ENCODE results near the gene CERCAM.

The CERCAM gene

GRCh38 chr9:128485414-128485855, 64.8 kb downstream of the CERCAM start:
- Histone ChIP-seq H3K4me3 (ENCODE audit: insufficient read depth, low read length, poor library complexity, severe bottlenecking) (no peak overlapping the region), H3K9me3 (ENCODE audit: insufficient read depth, low read length) (no peaks in the 10 kb centered on the region), H3K9me2 (replicated peaks; ENCODE audit: insufficient read depth, low read length) (no peaks in the 10 kb centered on the region), H3K27ac (ENCODE audit: low read depth, low read length) (no peak overlapping the region), H3K9ac (ENCODE audit: low read length) (no peak overlapping the region), H3K79me2 (ENCODE audit: insufficient read depth, low read length) (no peaks in the 10 kb centered on the region), H3K27me3 (ENCODE audit: low read length) (no peaks in the 10 kb centered on the region), H3K36me3 (ENCODE audit: low read length) (peaks cover 19% of the 10 kb centered on the region; the same call in 1 of the 2 replicates), H2AFZ (ENCODE audit: low read depth, low read length, severe bottlenecking) (no peak overlapping the region), H4K20me1 (ENCODE audit: low read depth, low read length) (no peaks in the 10 kb centered on the region), H3F3A (ENCODE audit: insufficient read depth) (no peaks in the 10 kb centered on the region), H3K4me2 (ENCODE audit: low read depth, low read length, poor library complexity, severe bottlenecking) (no peak overlapping the region)
- TF ChIP-seq EZH2phosphoT487 (conservative IDR thresholded peaks at IDR 0.05; ENCODE audit: low read length) (no peak), CTCF (IDR thresholded peaks at IDR 0.05; ENCODE audit: insufficient read depth, low read length, poor library complexity, severe bottlenecking) (no peak)

DNA sequence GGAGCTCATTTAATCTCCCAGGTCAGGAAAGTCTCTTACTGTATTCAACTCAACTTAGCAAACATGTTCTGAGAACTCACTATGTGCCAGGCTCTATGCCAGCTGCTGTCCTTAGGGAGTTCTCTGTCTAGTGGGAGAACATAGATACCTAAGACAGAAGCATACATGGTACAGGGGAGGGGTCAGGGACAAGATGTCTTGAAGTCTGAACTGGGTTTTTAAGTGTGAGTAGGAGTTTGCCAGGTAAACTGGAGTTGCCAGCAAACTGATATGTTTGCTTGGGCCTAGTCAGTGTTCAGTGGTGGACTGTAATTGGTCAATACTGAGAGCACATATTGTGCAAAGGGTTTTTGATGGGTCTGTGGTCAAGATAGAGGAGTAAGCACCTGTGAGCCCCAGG, 65.5 kb downstream of the CERCAM start:
- TF ChIP-seq EZH2phosphoT487 (conservative IDR thresholded peaks at IDR 0.05; ENCODE audit: low read length) (no peak), CTCF (IDR thresholded peaks at IDR 0.05; ENCODE audit: insufficient read depth, low read length, poor library complexity, severe bottlenecking) (no peak)
- no peaks in the 10 kb centered on the region for H3K79me2 ChIP-seq (ENCODE audit: insufficient read depth, low read length)
- no peak overlapping the region for H3K27ac ChIP-seq (ENCODE audit: low read depth, low read length)
- H3K27me3 ChIP-seq (ENCODE audit: low read length): no peaks in the 10 kb centered on the region
- no peak overlapping the region for H2AFZ ChIP-seq (ENCODE audit: low read depth, low read length, severe bottlenecking)
- H3K9me3 ChIP-seq (ENCODE audit: insufficient read depth, low read length): no peaks in the 10 kb centered on the region
- no peak overlapping the region for H3K4me3 ChIP-seq (ENCODE audit: insufficient read depth, low read length, poor library complexity, severe bottlenecking)
- H4K20me1 ChIP-seq (ENCODE audit: low read depth, low read length): no peaks in the 10 kb centered on the region
- H3K36me3 ChIP-seq (ENCODE audit: low read length): peaks cover 15% of the 10 kb centered on the region; the same call in 1 of the 2 replicates
- H3K9ac ChIP-seq (ENCODE audit: low read length): no peak overlapping the region
- H3F3A ChIP-seq (ENCODE audit: insufficient read depth): no peaks in the 10 kb centered on the region
- no peaks in the 10 kb centered on the region for H3K9me2 ChIP-seq (replicated peaks; ENCODE audit: insufficient read depth, low read length)
- H3K4me2 ChIP-seq (ENCODE audit: low read depth, low read length, poor library complexity, severe bottlenecking): no peak overlapping the region
